Measurements from ENCODE around the gene ZNF185. TPM values are rescaled to one million over a fixed set of nuclear protein-coding genes. Genes with fewer than 3 reads are reported as not detected.
A peak's percentile ranks its signal among the peaks of the same experiment; 100 is the strongest.

ZNF185 gene
- total RNA-seq, 1 donor from 2014 or later, result not detected

- no peak for DNase-seq (ENCODE audit: low spot score in 2 of 2)
- intact Hi-C loops (cut with DNase I), result no loop called here
- no peak overlapping the region for H3K4me3 ChIP-seq
- no peaks in the 10 kb centered on the region for H3K36me3 ChIP-seq
- no peaks in the 10 kb centered on the region for H3K9me3 ChIP-seq
- TF ChIP-seq CTCF (IDR thresholded peaks at IDR 0.05), result no peak
- H3K27me3 ChIP-seq, result no peaks in the 10 kb centered on the region
- H3K4me1 ChIP-seq, result peaks cover 0 to 3% of the 10 kb centered on the region in 2 donors
- no peak overlapping the region for H3K27ac ChIP-seq
Observed at GRCh38 chrX:152900937-152901445, 3.1 kb downstream of the ZNF185 start.

- Histone ChIP-seq H3K4me1 (peaks cover 0 to 3% of the 10 kb centered on the region in 2 donors), H3K36me3 (no peaks in the 10 kb centered on the region), H3K27me3 (no peaks in the 10 kb centered on the region), H3K4me3 (peak overlapping the region in 1 of 2 donors; percentile 0), H3K27ac (peak overlapping the region; percentile 72 to 74), H3K9me3 (no peaks in the 10 kb centered on the region)
- intact Hi-C loops (cut with DNase I), result no loop called here
- no peak for TF ChIP-seq CTCF (IDR thresholded peaks at IDR 0.05)
- DNase-seq (ENCODE audit: low spot score in 2 of 2), result no peak
Observed at GRCh38 chrX:152901816-152902501, 4.1 kb downstream of the ZNF185 start.

GRCh38 chrX:152902502-152902820 is 4.6 kb downstream of the ZNF185 start:
- H3K9me3 ChIP-seq, result no peaks in the 10 kb centered on the region
- no peak for TF ChIP-seq CTCF (IDR thresholded peaks at IDR 0.05)
- H3K27ac ChIP-seq, result peak overlapping the region; percentile 72 to 74
- no peaks in the 10 kb centered on the region for H3K27me3 ChIP-seq
- no peak for DNase-seq (ENCODE audit: low spot score in 2 of 2)
- H3K4me1 ChIP-seq, result peaks cover 0 to 3% of the 10 kb centered on the region in 2 donors
- intact Hi-C loops (cut with DNase I), result no loop called here
- H3K4me3 ChIP-seq, result peak overlapping the region in 1 of 2 donors; percentile 0
- H3K36me3 ChIP-seq, result no peaks in the 10 kb centered on the region

GRCh38 chrX:152903589-152903988 is 5.7 kb downstream of the ZNF185 start:
- no peaks in the 10 kb centered on the region for H3K9me3 ChIP-seq
- H3K27ac ChIP-seq, result no peak overlapping the region
- DNase-seq (ENCODE audit: low spot score in 2 of 2), result no peak
- no peaks in the 10 kb centered on the region for H3K27me3 ChIP-seq
- intact Hi-C loops (cut with DNase I), result no loop called here
- TF ChIP-seq CTCF (IDR thresholded peaks at IDR 0.05), result no peak
- H3K4me3 ChIP-seq, result no peak overlapping the region
- peaks cover 0 to 3% of the 10 kb centered on the region in 2 donors for H3K4me1 ChIP-seq
- H3K36me3 ChIP-seq, result no peaks in the 10 kb centered on the region

GRCh38 chrX:152904151-152905080 is 6.5 kb downstream of the ZNF185 start:
- Histone ChIP-seq H3K4me3 (no peak overlapping the region), H3K27ac (no peak overlapping the region)

More at GRCh38 chrX:152904151-152905080, 6.5 kb downstream of the ZNF185 start:
- peak; percentile 33 to 70 (median 65) for TF ChIP-seq CTCF (IDR thresholded peaks at IDR 0.05)
- no peaks in the 10 kb centered on the region for H3K27me3 ChIP-seq
- H3K9me3 ChIP-seq, result no peaks in the 10 kb centered on the region
- peak in 1 of 2 donors; percentile 75 for DNase-seq (ENCODE audit: low spot score in 2 of 2)
- H3K4me1 ChIP-seq, result peaks cover 0 to 3% of the 10 kb centered on the region in 2 donors
- intact Hi-C loops (cut with DNase I), result no loop called here
- no peaks in the 10 kb centered on the region for H3K36me3 ChIP-seq
